K562 (cell line): Measurements from ENCODE around the gene HNRNPH3. TPM values are rescaled to one million over a fixed set of nuclear protein-coding genes. Genes with fewer than 3 reads are reported as not detected.

Experiments used
- ARID4B ChIP-seq: sonication (generic); formaldehyde crosslinking; IDR thresholded peaks from 2 replicates; pipeline ENCODE4 v1.8.0; 2022; ENCODE audit warnings: mild to moderate bottlenecking, missing genetic modification reagents
- BACH1 ChIP-seq: fragments of 200-800 bp; sonication (Bioruptor generic); IDR thresholded peaks from 2 replicates; pipeline ENCODE4 v1.6.1; 2016; ENCODE audit warnings: missing genetic modification characterization, missing compliant biosample characterization
- FOXP4 ChIP-seq: sonication (generic); formaldehyde crosslinking; IDR thresholded peaks from 2 replicates; pipeline ENCODE4 v1.8.0; 2022; ENCODE audit warnings: mild to moderate bottlenecking, missing genetic modification reagents, borderline replicate concordance
- HMGN3 ChIP-seq: IDR thresholded peaks from 2 replicates; pipeline ENCODE4 v1.6.1; 2011; ENCODE audit warnings: borderline replicate concordance, low read depth, mild to moderate bottlenecking, mixed read lengths, low read length; ENCODE audit not compliant: insufficient read length; ENCODE audit errors: extremely low read depth
- HSF4 ChIP-seq: fragments of 250-450 bp; sonication (Bioruptor Pico); IDR thresholded peaks from 2 replicates; pipeline ENCODE4 v2.1.2; 2022; ENCODE audit warnings: mild to moderate bottlenecking, moderate library complexity, borderline replicate concordance
- RBFOX2 ChIP-seq: fragments of 200-400 bp; formaldehyde crosslinking; IDR thresholded peaks from 2 replicates; pipeline ENCODE4 v1.6.1; 2017; ENCODE audit warnings: low read depth, mild to moderate bottlenecking, low read length, moderate library complexity
- SAFB2 ChIP-seq: fragments of 200-400 bp; formaldehyde crosslinking; IDR thresholded peaks from 2 replicates; pipeline ENCODE4 v1.6.1; 2018; ENCODE audit warnings: borderline replicate concordance, low read length, low read depth, moderate library complexity; ENCODE audit not compliant: severe bottlenecking
- SP1 ChIP-seq: sonication (generic); formaldehyde crosslinking; IDR thresholded peaks from 2 replicates; pipeline ENCODE4 v1.8.1; 2022; ENCODE audit warnings: mild to moderate bottlenecking, missing genetic modification reagents
- ZBTB8A ChIP-seq: fragments of 450-650 bp; IDR thresholded peaks from 2 replicates; pipeline ENCODE4 v1.6.1; 2018; ENCODE audit warnings: mild to moderate bottlenecking, moderate library complexity; ENCODE audit not compliant: partially characterized antibody
- polyA plus RNA-seq, 8 experiments: library from polyadenylated mRNA; depleted of rRNA in 4 of 8; stranded (reverse) in 5 of 8; unstranded in 3 of 8; fragments of >200 nt; fragmentation: Nextera tagmentation in 2 of 8; fragmentation: Illumina TruSeq in 1 of 8; extraction: Ambion mirVana in 2 of 8; extraction: Trizol in 1 of 8; gene quantifications; 2 replicates each; pipeline versions ENCODE4 v1.2.1 to v1.2.3, GENCODE V29; 2011 to 2014; ENCODE audit warnings: inconsistent platforms in 1 of 8, missing spikeins in 1 of 8
- total RNA-seq, 7 experiments: library from RNA; depleted of rRNA in 6 of 7; stranded (reverse); fragments of >200 nt in 6 of 7; fragmentation: Illumina TruSeq in 2 of 7; extraction: Trizol in 2 of 7; gene quantifications; 2 replicates each; pipeline versions ENCODE4 v1.2.1 to v1.2.3, GENCODE V29; 2011 to 2021; ENCODE audit warnings: low replicate concordance in 1 of 7
- TF ChIP-seq, protein P1 (sequence below): fragments of 450-650 bp; IDR thresholded peaks from 2 replicates; pipeline ENCODE4 v1.7.1; 2018; ENCODE audit warnings: mild to moderate bottlenecking, low read depth; ENCODE audit not compliant: partially characterized antibody
- TF ChIP-seq, protein P2 (sequence below): IDR thresholded peaks from 2 replicates; pipeline ENCODE4 v1.6.1; 2012; ENCODE audit warnings: low read depth, low read length, improper control_type of control experiment, borderline replicate concordance
- TF ChIP-seq, protein P3 (sequence below), 2 experiments: fragments of 450-650 bp; IDR thresholded peaks; 2 replicates each; pipeline ENCODE4 v1.6.1; 2016

The HNRNPH3 gene
- total and polyA plus RNA-seq, 9 of the 15 experiments (the other 6 are each of a cell fraction or from before 2014, with no cell fraction given): 52.8 to 562 (median 152) TPM

DNA sequence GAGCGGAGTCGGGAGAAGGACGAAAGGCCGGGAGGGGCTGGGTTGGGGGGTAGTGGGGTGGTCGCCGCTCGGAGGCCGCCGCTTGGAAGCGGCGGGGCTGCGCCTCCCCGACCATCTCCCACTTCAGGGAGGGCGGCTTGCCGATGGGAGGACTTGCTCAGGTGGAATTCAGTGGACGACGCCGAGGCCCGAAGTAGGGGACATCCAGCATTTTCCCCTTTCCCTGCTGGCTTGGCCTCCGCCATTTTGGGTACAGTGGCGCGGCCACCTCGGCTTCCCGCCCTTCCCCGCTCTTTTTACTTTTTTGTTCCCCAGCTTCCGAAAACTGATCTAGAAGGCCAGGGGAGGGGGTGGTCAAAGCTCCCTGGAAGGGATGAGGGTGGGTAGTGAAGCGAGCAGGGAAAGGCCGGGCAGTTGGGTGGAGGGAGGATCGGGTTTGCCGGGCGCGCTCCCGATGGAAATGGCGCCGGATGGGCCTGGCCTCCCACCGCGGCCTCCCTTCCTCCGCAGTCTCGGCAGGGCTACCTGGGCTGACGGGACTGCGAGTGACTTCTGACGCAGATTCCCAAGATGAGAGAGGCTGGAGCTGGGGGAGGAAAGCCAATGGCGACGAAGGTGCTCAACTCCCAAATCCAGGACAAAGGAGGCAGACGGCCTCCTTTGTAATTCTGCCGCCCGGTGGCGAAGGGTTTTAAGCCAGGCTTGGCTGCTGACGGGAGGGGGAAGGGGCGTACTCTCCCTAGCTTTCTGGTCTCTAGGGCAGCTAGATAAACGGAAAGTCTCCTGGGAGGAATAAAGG is 594 bp downstream of the HNRNPH3 start, which contains the start of gene PBLD (continued):
- TF ChIP-seq ARID4B (CRISPR knock-in tag) (peak; percentile 36), BACH1 (tag) (no peak), ZBTB8A (no peak), RBFOX2 (peak; percentile 91), SP1 (peak; percentile 37; the same call in 1 of the 2 replicates), HMGN3 (peak; percentile 58), SAFB2 (no peak), FOXP4 (CRISPR knock-in tag) (no peak), HSF4 (CRISPR knock-in tag) (no peak)
- TF ChIP-seq, protein P1, sequence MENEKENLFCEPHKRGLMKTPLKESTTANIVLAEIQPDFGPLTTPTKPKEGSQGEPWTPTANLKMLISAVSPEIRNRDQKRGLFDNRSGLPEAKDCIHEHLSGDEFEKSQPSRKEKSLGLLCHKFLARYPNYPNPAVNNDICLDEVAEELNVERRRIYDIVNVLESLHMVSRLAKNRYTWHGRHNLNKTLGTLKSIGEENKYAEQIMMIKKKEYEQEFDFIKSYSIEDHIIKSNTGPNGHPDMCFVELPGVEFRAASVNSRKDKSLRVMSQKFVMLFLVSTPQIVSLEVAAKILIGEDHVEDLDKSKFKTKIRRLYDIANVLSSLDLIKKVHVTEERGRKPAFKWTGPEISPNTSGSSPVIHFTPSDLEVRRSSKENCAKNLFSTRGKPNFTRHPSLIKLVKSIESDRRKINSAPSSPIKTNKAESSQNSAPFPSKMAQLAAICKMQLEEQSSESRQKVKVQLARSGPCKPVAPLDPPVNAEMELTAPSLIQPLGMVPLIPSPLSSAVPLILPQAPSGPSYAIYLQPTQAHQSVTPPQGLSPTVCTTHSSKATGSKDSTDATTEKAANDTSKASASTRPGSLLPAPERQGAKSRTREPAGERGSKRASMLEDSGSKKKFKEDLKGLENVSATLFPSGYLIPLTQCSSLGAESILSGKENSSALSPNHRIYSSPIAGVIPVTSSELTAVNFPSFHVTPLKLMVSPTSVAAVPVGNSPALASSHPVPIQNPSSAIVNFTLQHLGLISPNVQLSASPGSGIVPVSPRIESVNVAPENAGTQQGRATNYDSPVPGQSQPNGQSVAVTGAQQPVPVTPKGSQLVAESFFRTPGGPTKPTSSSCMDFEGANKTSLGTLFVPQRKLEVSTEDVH: peak; percentile 81
- TF ChIP-seq, protein P2, sequence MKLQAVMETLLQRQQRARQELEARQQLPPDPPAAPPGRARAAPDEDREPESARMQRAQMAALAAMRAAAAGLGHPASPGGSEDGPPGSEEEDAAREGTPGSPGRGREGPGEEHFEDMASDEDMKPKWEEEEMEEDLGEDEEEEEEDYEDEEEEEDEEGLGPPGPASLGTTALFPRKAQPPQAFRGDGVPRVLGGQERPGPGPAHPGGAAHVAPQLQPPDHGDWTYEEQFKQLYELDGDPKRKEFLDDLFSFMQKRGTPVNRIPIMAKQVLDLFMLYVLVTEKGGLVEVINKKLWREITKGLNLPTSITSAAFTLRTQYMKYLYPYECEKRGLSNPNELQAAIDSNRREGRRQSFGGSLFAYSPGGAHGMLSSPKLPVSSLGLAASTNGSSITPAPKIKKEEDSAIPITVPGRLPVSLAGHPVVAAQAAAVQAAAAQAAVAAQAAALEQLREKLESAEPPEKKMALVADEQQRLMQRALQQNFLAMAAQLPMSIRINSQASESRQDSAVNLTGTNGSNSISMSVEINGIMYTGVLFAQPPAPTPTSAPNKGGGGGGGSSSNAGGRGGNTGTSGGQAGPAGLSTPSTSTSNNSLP: no peak
- TF ChIP-seq, protein P3, sequence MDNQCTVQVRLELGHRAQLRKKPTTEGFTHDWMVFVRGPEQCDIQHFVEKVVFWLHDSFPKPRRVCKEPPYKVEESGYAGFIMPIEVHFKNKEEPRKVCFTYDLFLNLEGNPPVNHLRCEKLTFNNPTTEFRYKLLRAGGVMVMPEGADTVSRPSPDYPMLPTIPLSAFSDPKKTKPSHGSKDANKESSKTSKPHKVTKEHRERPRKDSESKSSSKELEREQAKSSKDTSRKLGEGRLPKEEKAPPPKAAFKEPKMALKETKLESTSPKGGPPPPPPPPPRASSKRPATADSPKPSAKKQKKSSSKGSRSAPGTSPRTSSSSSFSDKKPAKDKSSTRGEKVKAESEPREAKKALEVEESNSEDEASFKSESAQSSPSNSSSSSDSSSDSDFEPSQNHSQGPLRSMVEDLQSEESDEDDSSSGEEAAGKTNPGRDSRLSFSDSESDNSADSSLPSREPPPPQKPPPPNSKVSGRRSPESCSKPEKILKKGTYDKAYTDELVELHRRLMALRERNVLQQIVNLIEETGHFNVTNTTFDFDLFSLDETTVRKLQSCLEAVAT (IDR thresholded peaks at IDR 0.05): peak; percentile 85 to 93
